HepG2 (cell line): ENCODE measurements around the gene NDUFAF3. TPM values are rescaled to one million over a fixed set of nuclear protein-coding genes. Genes with fewer than 3 reads are reported as not detected.
A peak's percentile ranks its signal among the peaks of the same experiment; 100 is the strongest.

Source experiments
- ARNTL ChIP-seq: sonication (generic); formaldehyde crosslinking; IDR thresholded peaks from 2 replicates; pipeline ENCODE4 v1.4.0; 2020; ENCODE audit warnings: mild to moderate bottlenecking, missing genetic modification reagents
- CC2D1A ChIP-seq: sonication (generic); formaldehyde crosslinking; IDR thresholded peaks from 2 replicates; pipeline ENCODE4 v1.8.1; 2023; ENCODE audit warnings: mild to moderate bottlenecking, missing genetic modification reagents
- CENPBD1 ChIP-seq: sonication (generic); formaldehyde crosslinking; IDR thresholded peaks from 2 replicates; pipeline ENCODE4 v1.8.0; 2022; ENCODE audit warnings: missing genetic modification reagents, low read depth, mild to moderate bottlenecking, borderline replicate concordance
- DR1 ChIP-seq: sonication (generic); formaldehyde crosslinking; IDR thresholded peaks from 2 replicates; pipeline ENCODE4 v1.8.0; 2021; ENCODE audit warnings: mild to moderate bottlenecking, missing genetic modification reagents, inconsistent platforms
- IRX3 ChIP-seq: sonication (generic); formaldehyde crosslinking; IDR thresholded peaks from 2 replicates; pipeline ENCODE4 v1.8.1; 2023; ENCODE audit warnings: mild to moderate bottlenecking, low read depth, missing genetic modification reagents, borderline replicate concordance
- KDM1A ChIP-seq: IDR thresholded peaks from 2 replicates; pipeline ENCODE4 v1.6.1; 2016; ENCODE audit warnings: missing compliant biosample characterization
- KLF9 ChIP-seq: IDR thresholded peaks from 2 replicates; pipeline ENCODE4 v1.6.1; 2016; ENCODE audit warnings: low read depth
- MAFK ChIP-seq, 2 experiments: IDR thresholded peaks in 1 of 2; conservative IDR thresholded peaks in 1 of 2; 2 replicates each; pipeline ENCODE4 v1.6.1; 2011; ENCODE audit warnings: improper control_type of control experiment in 2 of 2, low read length in 2 of 2
- MXD3 ChIP-seq: IDR thresholded peaks from 2 replicates; pipeline ENCODE4 v1.6.1; 2016; ENCODE audit warnings: mild to moderate bottlenecking, missing biosample characterization, missing genetic modification reagents
- NFE2 ChIP-seq: sonication (generic); formaldehyde crosslinking; IDR thresholded peaks from 2 replicates; pipeline ENCODE4 v1.4.0; 2020; ENCODE audit warnings: missing genetic modification reagents
- NFE2L2 ChIP-seq: fragments of 150-350 bp; IDR thresholded peaks from 2 replicates; pipeline ENCODE4 v1.6.1; 2014; ENCODE audit warnings: low read length
- RAD21 ChIP-seq: fragments of 450-650 bp; formaldehyde crosslinking; IDR thresholded peaks from 2 replicates; pipeline ENCODE4 v1.5.0; 2020; ENCODE audit warnings: mild to moderate bottlenecking
- SYNCRIP ChIP-seq: fragments of 200-400 bp; formaldehyde crosslinking; IDR thresholded peaks from 2 replicates; pipeline ENCODE4 v1.6.1; 2018; ENCODE audit warnings: mild to moderate bottlenecking, low read depth, low read length; ENCODE audit not compliant: insufficient read depth
- ZNF160 ChIP-seq: sonication (generic); formaldehyde crosslinking; IDR thresholded peaks from 2 replicates; pipeline ENCODE4 v1.8.0; 2022; ENCODE audit warnings: mild to moderate bottlenecking, inconsistent platforms, missing genetic modification reagents
- ZNF331 ChIP-seq: sonication (generic); formaldehyde crosslinking; IDR thresholded peaks from 2 replicates; pipeline ENCODE4 v1.4.0; 2020; ENCODE audit warnings: missing genetic modification reagents
- ZNF33A ChIP-seq: sonication (generic); formaldehyde crosslinking; IDR thresholded peaks from 2 replicates; pipeline ENCODE4 v1.5.1; 2020; ENCODE audit warnings: missing genetic modification reagents, mild to moderate bottlenecking, moderate library complexity, borderline replicate concordance
- ZNF34 ChIP-seq: sonication (generic); formaldehyde crosslinking; IDR thresholded peaks from 2 replicates; pipeline ENCODE4 v1.4.0; 2020; ENCODE audit warnings: mild to moderate bottlenecking, missing genetic modification reagents, borderline replicate concordance
- ZNF496 ChIP-seq: sonication (generic); formaldehyde crosslinking; IDR thresholded peaks from 2 replicates; pipeline ENCODE4 v1.8.1; 2023; ENCODE audit warnings: mild to moderate bottlenecking, moderate library complexity, missing genetic modification reagents; ENCODE audit not compliant: insufficient replicate concordance
- ZNF572 ChIP-seq: sonication (generic); formaldehyde crosslinking; IDR thresholded peaks from 2 replicates; pipeline ENCODE4 v1.5.1; 2020; ENCODE audit warnings: mild to moderate bottlenecking, missing genetic modification reagents
- ZNF589 ChIP-seq: sonication (generic); formaldehyde crosslinking; conservative IDR thresholded peaks from 2 replicates; pipeline ENCODE4 v1.8.0; 2022; ENCODE audit warnings: mild to moderate bottlenecking, moderate library complexity, missing genetic modification reagents
- ZNF747 ChIP-seq: sonication (generic); formaldehyde crosslinking; IDR thresholded peaks from 2 replicates; pipeline ENCODE4 v1.8.1; 2023; ENCODE audit warnings: missing genetic modification reagents, mild to moderate bottlenecking, borderline replicate concordance
- ZNF792 ChIP-seq: IDR thresholded peaks from 2 replicates; pipeline ENCODE4 v1.6.1; 2016
- polyA plus RNA-seq, 8 experiments: library from polyadenylated mRNA; depleted of rRNA in 3 of 8; stranded (reverse) in 7 of 8; unstranded in 1 of 8; fragments of >200 nt; fragmentation: Illumina TruSeq in 4 of 8; extraction: Trizol in 4 of 8; gene quantifications; 2 replicates each; pipeline versions ENCODE4 v1.2.1 to v1.2.3, GENCODE V29; 2011 to 2016; ENCODE audit warnings: low read depth in 4 of 8, missing spikeins in 1 of 8, mixed read lengths in 1 of 8; ENCODE audit not compliant: insufficient read depth in 1 of 8
- total RNA-seq, 5 experiments: library from RNA; depleted of rRNA; stranded (reverse); fragments of >200 nt; fragmentation: Illumina TruSeq; extraction: Trizol; gene quantifications; 2 replicates each; pipeline ENCODE4 v1.2.3, GENCODE V29; 2016; ENCODE audit warnings: low read depth in 1 of 5
- TF ChIP-seq, protein P1 (sequence below): IDR thresholded peaks from 2 replicates; pipeline ENCODE4 v1.6.1; 2016; ENCODE audit warnings: low read depth, control low read depth
- TF ChIP-seq, protein P2 (sequence below): sonication (generic); formaldehyde crosslinking; conservative IDR thresholded peaks from 2 replicates; pipeline ENCODE4 v1.4.0; 2020; ENCODE audit warnings: mild to moderate bottlenecking, missing genetic modification reagents, moderate library complexity
- TF ChIP-seq, protein P3 (sequence below): IDR thresholded peaks from 2 replicates; pipeline ENCODE4 v1.6.1; 2012; ENCODE audit warnings: inconsistent platforms

NDUFAF3 gene
- total and polyA plus RNA-seq, 2 of the 13 experiments (the other 11 are each of a cell fraction or from before 2014, with no cell fraction given): 39.0 to 50.0 TPM

GRCh38 chr3:49021213-49021812, 608 bp upstream of the NDUFAF3 start (continued):
- TF ChIP-seq MXD3 (CRISPR knock-in tag) (peak; percentile 34; the same call in 1 of the 2 replicates), ARNTL (CRISPR knock-in tag) (peak; percentile 10; the same call in 1 of the 2 replicates), IRX3 (0 out of 2 replicates have a peak, but pooled peaks have one; percentile 75), ZNF792 (CRISPR knock-in tag) (peak; percentile 72), DR1 (CRISPR knock-in tag) (peak; percentile 100), ZNF747 (CRISPR knock-in tag) (no peak), KDM1A (no peak), SYNCRIP (no peak), ZNF331 (peak; percentile 88), NFE2 (0 out of 2 replicates have a peak, but pooled peaks have one; percentile 39), NFE2L2 (no peak), ZNF572 (CRISPR knock-in tag) (peak; percentile 3; the same call in 1 of the 2 replicates), MAFK (conservative IDR thresholded peaks at IDR 0.05 in 1 of 2, IDR thresholded peaks at IDR 0.05 in 1 of 2; ENCODE audit: low read length in 2 of 2) (no peak), RAD21 (CRISPR knock-in tag) (no peak), KLF9 (CRISPR knock-in tag) (peak; percentile 93), ZNF33A (peak; percentile 91), ZNF34 (peak; percentile 69; the same call in 1 of the 2 replicates), CENPBD1 (peak; percentile 33; the same call in 1 of the 2 replicates), ZNF496 (CRISPR knock-in tag) (no peak), ZNF160 (CRISPR knock-in tag) (peak; percentile 64; the same call in 1 of the 2 replicates), ZNF589 (no peak), CC2D1A (CRISPR knock-in tag) (peak; percentile 60; the same call in 1 of the 2 replicates)
- TF ChIP-seq, protein P1, sequence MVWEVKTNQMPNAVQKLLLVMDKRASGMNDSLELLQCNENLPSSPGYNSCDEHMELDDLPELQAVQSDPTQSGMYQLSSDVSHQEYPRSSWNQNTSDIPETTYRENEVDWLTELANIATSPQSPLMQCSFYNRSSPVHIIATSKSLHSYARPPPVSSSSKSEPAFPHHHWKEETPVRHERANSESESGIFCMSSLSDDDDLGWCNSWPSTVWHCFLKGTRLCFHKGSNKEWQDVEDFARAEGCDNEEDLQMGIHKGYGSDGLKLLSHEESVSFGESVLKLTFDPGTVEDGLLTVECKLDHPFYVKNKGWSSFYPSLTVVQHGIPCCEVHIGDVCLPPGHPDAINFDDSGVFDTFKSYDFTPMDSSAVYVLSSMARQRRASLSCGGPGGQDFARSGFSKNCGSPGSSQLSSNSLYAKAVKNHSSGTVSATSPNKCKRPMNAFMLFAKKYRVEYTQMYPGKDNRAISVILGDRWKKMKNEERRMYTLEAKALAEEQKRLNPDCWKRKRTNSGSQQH (CRISPR knock-in tag): no peak
- TF ChIP-seq, protein P2, sequence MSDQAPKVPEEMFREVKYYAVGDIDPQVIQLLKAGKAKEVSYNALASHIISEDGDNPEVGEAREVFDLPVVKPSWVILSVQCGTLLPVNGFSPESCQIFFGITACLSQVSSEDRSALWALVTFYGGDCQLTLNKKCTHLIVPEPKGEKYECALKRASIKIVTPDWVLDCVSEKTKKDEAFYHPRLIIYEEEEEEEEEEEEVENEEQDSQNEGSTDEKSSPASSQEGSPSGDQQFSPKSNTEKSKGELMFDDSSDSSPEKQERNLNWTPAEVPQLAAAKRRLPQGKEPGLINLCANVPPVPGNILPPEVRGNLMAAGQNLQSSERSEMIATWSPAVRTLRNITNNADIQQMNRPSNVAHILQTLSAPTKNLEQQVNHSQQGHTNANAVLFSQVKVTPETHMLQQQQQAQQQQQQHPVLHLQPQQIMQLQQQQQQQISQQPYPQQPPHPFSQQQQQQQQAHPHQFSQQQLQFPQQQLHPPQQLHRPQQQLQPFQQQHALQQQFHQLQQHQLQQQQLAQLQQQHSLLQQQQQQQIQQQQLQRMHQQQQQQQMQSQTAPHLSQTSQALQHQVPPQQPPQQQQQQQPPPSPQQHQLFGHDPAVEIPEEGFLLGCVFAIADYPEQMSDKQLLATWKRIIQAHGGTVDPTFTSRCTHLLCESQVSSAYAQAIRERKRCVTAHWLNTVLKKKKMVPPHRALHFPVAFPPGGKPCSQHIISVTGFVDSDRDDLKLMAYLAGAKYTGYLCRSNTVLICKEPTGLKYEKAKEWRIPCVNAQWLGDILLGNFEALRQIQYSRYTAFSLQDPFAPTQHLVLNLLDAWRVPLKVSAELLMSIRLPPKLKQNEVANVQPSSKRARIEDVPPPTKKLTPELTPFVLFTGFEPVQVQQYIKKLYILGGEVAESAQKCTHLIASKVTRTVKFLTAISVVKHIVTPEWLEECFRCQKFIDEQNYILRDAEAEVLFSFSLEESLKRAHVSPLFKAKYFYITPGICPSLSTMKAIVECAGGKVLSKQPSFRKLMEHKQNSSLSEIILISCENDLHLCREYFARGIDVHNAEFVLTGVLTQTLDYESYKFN (CRISPR knock-in tag): peak; percentile 50; the same call in 1 of the 2 replicates
- TF ChIP-seq, protein P3, sequence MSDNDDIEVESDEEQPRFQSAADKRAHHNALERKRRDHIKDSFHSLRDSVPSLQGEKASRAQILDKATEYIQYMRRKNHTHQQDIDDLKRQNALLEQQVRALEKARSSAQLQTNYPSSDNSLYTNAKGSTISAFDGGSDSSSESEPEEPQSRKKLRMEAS: peak; percentile 72
